OCI-M1 (cell line): ENCODE measurements around the gene GPR35.
"Not testable (repeated sequence)": the region's sequence is repeated elsewhere in the genome, so short reads cannot be mapped to it uniquely, and the experiment has no call there.

Source experiments
- DNase-seq: peaks from one replicate; lab custom pipeline; 2025; lab: John Stamatoyannopoulos, UW

The GPR35 gene

GRCh38 chr2:240662681-240663080 lies 37.4 kb downstream of the GPR35 start:
- DNase-seq: no peak

- DNase-seq: no peak
These were observed 38.4 kb downstream of the GPR35 start for GRCh38 chr2:240663546-240664190.

- no peak for DNase-seq
These were observed 39.3 kb downstream of the GPR35 start for GRCh38 chr2:240664622-240665021.

GRCh38 chr2:240670402-240670801 lies 45.1 kb downstream of the GPR35 start:
- no peak for DNase-seq

- DNase-seq: no peak
These were observed 45.7 kb downstream of the GPR35 start for GRCh38 chr2:240670950-240671349.

GRCh38 chr2:240672076-240672700 lies 46.9 kb downstream of the GPR35 start:
- no peak for DNase-seq

- no peak for DNase-seq
These were observed 47.5 kb downstream of the GPR35 start for GRCh38 chr2:240672701-240673190.

- not testable (repeated sequence) for DNase-seq
These were observed 49.3 kb downstream of the GPR35 start for GRCh38 chr2:240674461-240675184.

GRCh38 chr2:240675345-240675744 lies 50.1 kb downstream of the GPR35 start:
- DNase-seq: not testable (repeated sequence)

GRCh38 chr2:240678043-240678442 lies 52.8 kb downstream of the GPR35 start:
- not testable (repeated sequence) for DNase-seq

- not testable (repeated sequence) for DNase-seq
These were observed 53.6 kb downstream of the GPR35 start for GRCh38 chr2:240678909-240679308.

GRCh38 chr2:240680185-240680584 lies 54.9 kb downstream of the GPR35 start:
- DNase-seq: not testable (repeated sequence)
